Measurements from ENCODE around the gene LAG3.

- no peak for TF ChIP-seq POLR2A (IDR thresholded peaks at IDR 0.05)
- TF ChIP-seq CTCF (IDR thresholded peaks at IDR 0.05): no peak
- TF ChIP-seq EP300 (IDR thresholded peaks at IDR 0.05): no peak
Measured at GRCh38 chr12:6772331-6772695, at the start of gene LAG3.
